Myocyte (in vitro differentiated cells): ENCODE measurements around the gene TMEM86A. TPM values are rescaled to one million over a fixed set of nuclear protein-coding genes. Genes with fewer than 3 reads are reported as not detected.

Experiments used
- DNase-seq: peaks from one replicate; pipeline ENCODE4 v3.0.0-alpha.2; 2012; ENCODE audit warnings: low read depth
- total RNA-seq: library from RNA; depleted of rRNA; stranded (reverse); fragments of >200 nt; gene quantifications from 2 replicates; pipeline ENCODE4 v1.2.3, GENCODE V29; 2014

Gene TMEM86A
- total RNA-seq, 1 donor from 2014 or later: 11.6 TPM

DNA sequence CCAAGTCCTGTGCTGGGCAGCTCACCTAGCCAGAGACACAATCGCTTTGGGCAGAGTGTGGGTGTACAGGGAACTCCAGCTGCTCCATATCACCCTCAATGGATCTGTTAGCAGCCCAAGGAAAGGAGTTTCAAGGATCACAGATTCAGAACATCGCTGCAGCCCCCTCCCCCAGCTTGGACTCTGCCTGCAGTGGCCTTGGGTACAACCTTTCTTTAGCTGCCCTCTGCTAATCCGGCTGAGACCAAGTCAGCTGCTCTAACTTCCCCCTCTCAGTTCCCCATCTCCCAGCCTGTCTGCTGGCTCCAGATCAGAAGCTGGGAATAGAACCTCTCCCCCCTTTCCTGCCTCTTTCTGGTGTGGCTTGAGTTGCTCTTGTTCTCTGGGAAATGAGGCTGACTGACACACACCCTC lies 1.3 kb downstream of the TMEM86A start:
- DNase-seq: peak; percentile 77

DNA sequence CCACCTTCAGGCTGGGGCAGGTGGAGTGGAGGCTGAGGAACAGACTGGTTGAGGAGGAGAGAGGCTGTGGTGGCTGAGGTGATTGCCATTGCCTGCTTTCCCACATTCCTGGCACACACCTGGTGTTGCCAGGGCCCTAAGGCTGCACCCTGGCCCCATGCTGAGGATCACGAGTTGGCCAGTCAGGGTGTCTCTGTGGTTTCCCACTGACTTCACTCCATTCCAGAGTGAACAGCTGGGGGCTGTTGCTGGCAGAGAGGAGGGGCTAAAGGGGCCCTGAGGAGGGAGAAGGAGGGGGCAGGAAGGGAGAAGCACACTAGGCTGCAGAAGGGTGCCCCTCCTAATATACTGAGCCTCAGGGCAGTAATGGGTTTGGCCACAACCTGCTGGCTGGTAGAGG lies 1.8 kb downstream of the TMEM86A start:
- peak; percentile 91 for DNase-seq

DNA sequence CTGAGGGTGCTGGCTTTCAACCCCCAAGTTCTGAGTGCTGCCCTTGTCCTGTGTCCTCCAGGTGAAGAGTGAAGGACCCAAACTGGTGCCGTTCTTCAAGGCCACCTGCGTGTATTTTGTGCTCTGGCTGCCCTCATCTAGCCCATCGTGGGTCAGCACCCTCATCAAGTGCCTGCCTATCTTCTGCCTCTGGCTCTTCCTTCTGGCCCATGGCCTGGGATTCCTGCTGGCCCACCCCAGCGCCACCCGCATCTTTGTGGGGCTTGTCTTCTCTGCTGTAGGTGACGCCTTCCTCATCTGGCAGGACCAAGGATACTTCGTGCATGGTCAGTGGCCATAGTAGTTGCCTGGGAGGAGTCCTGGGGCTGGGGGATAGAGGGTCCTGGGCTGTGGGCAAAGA lies 2.3 kb downstream of the TMEM86A start:
- DNase-seq: no peak

DNA sequence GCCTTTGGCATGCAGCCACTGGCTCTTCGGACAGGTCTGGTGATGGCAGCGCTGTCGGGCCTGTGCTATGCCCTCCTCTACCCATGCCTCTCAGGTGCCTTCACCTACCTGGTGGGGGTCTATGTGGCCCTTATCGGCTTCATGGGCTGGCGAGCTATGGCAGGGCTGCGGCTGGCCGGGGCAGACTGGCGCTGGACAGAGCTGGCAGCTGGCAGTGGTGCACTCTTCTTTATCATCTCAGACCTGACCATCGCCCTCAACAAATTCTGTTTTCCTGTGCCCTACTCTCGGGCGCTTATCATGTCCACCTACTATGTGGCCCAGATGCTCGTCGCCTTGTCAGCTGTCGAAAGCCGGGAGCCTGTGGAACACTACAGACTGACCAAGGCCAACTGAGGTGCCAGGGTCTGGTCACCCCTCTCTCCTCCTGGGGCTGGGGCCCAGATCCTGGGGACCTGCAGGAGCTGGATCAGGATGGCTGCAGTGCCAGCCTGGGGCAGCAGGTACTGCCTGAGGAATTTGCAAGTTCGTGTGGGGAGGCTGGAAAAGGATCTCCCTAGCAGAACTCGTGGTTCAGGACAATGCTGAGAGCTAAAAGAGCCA lies 3.1 kb downstream of the TMEM86A start:
- DNase-seq: no peak

DNA sequence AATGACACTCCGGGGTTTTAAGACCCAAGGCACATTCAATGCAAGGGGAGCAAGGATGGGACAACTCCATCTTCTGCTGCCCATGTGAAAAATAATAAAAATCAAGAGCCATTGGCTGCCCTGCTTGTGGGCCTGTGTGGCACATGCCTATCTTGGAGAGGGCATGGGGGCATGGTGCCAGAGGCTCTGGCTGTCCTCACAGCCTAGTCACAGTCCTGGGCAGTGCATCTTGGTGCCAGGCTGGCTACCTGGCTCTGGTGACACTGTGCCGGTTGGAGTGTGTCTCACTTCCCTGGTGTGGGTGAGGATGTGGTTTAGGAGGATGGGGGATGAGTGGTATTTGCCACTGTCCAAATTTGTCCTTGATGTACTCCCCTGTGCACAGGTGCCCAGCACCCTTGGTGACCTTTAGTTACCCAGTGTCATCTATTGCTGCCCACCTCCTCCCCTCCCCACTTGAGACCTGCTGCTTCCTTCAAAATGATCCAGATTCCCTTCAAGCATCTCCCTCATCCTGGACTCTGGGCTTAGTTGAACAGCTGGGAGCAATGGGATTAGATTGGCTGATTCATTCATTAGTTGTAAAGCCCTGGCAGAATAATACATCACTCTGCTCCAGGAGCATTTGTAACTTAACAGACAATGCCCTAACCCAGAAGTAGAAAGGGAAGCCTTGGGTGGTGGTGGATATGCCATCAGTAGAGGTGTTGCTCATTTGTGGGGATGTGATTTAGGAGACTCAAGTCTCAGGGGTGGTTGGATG lies 4.6 kb downstream of the TMEM86A start:
- DNase-seq: peak; percentile 47

DNA sequence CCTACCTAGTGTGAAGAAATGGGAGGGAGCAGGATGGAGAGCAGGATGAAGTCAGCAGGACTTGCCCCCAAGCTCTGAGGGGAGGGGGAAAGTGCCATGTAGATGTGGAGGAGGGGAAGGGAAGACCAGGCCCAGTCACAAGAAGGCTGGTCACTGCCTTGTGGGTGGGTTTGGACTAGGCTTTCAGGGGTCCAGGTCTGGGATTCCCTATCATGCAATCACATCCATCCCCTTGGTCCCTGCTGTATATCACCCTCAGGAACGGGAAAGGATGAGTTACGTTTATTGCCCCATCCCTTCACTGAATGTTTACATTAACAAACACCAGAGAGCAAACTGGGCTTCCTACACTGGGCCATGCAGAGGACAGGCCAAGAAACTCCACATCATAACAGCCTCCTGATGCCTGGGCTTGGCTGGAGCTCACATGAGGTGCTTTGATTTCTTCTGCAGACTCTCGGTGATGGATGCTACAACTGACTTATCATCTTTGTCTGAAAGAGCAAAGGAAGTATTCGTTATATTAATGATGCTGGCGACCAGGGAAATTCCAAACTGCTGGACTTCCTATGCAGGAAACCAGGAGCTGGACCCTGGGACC lies 5.6 kb downstream of the TMEM86A start:
- no peak for DNase-seq

DNA sequence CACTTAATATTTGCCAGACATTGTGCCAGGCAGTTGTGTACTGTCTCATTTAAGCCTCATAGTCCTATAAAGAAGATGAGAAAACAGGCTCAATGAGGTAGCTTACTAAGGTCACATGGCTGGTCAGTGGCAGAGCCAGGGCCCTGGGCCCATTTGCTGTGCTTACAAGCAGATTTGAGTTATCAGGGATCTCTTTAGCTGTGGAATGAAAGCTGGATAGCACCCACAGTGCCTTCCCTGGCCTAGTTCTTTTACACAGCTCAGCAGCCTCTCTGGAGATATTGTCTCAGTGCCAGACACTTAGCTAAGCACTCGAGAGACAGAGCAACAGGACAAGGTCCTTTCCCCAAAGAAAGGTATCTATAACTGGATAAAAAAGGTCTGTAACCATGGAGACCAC lies 6.1 kb downstream of the TMEM86A start:
- no peak for DNase-seq

DNA sequence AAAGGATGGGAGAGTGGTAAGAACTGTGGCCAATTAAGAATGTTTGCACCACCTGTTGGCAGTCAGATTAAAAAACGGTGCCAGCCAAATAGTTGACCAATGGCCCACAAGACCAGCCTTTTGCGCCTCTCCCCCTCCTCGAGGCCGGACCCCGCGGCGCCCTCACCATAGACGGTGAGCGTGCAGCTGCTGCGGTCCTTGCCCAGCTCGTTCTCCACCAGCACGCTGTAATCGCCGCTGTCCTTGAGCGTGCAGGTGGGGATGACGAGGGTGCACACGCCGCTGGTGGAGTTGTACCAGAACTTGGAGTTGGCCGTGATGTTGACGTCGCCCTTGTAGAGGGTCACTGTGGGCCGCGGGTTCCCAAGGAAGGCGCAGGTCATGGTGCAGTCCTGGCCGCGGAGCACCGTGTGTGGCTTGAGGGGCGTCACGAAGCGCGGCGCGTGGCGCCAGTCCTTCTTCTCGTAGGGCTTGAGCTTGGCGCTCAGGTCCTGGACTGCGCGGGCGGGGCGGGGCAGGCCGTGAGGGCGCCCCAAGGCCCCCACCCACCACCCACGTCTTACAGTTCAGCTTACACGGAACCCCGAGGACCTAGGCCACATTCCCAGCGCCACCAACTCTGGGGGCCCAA lies 7.2 kb downstream of the TMEM86A start:
- peak; percentile 58 for DNase-seq

DNA sequence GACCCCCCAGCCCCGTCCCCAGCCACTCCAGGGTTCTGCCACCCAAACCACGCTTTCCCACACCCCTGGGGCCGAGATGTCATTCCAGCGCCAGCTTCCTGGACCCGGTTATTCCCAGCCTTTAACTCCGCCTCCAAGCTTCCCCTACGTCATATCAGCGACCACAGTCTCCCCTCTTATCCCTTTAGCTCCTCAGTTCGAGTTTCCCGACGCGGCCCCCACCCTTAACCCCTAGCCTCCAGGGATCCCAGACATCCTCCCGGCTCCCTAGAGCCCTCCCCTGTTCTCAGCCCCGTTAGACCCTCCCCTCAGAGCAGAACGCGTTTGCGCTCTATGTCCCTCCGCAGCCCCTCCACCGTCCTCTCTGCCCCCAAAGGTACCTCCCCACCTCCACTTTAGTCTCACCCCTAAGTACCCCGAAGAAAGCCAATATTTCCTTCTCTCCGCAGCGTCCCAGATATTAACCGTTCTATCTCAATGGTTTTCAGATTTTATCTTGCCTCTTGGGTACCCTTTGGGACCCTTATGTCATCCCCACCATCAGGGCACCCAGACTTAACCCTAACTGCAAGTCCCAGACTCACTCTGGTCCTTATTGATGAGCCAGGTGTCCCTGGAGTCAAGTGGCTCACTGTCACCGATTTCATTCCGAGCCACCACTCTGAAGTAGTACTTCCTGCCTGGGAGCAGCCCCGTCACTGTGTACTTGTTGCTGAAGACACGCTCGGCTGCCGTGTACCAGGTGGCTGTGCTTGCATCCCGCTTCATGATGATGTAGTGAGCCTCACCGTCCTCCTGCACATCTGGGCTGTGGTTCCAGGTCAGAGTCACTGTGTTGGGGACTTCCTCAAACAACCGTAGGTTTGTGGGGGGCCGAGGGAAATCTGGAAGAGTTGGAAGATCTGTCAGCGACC lies 8.0 kb downstream of the TMEM86A start:
- DNase-seq: peak; percentile 41

DNA sequence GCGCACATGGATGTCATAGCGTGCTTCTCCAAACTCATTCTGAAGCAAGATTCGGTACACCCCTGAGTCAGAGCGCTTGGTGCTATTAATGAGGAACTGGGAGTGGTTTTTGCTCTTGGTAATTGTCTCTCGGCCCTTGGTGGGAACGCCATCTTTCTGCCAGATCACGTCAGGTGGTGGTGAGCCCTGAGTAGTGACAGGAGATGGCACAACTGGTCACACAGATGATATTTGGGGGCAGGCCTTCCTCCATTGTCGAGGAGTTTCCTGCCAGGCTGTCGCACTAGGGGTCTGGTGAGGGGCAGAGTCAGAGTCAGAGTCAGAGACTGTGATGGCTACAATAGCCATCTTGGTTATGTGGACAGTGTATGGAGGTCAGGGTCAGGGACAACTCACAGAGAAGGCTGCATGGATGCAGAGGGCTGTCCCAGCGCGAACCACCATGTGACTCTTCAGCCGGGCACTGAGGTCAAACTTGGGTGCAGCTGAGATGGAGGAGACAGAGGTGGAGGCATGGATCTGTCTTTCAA lies 9.3 kb downstream of the TMEM86A start:
- no peak for DNase-seq

DNA sequence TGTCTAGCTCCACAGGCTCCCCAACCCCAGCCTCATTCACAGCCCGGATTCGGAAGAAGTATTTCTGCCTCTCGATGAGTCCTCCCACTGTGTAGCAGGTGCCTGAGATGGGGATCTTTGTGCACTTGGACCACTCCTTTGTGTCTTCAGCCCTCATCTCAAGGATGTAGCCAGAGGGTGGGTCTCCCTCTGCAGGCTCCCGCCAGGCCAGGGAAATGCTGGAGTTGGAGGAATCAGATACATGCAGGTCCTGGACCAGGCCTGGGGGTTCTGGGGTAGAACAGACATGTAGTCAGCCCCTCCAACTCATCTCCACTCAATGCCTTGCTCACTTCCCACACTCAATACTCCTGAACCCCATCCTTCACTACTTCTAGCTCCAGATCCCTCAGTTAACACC lies 10.8 kb downstream of the TMEM86A start:
- DNase-seq: no peak

DNA sequence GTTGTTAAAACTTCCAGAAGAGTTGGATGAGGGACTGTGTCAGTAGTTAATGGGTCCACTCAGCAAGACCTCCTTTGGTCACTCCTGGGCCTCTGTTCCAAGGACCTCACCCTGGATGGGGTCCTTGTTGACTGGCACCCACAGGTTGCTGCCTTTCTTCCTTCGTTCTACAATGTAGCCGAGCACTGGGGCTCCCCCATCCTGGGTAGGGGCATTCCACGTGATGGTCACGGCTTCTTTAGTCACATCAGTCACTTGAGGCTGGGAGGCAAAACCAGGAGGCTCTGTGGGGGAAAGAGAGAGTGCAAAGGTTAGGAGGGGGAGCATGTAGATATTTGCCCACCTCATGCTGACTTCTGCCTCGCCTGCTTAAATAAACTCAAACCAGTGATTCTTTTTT lies 12.0 kb downstream of the TMEM86A start:
- DNase-seq: no peak

DNA sequence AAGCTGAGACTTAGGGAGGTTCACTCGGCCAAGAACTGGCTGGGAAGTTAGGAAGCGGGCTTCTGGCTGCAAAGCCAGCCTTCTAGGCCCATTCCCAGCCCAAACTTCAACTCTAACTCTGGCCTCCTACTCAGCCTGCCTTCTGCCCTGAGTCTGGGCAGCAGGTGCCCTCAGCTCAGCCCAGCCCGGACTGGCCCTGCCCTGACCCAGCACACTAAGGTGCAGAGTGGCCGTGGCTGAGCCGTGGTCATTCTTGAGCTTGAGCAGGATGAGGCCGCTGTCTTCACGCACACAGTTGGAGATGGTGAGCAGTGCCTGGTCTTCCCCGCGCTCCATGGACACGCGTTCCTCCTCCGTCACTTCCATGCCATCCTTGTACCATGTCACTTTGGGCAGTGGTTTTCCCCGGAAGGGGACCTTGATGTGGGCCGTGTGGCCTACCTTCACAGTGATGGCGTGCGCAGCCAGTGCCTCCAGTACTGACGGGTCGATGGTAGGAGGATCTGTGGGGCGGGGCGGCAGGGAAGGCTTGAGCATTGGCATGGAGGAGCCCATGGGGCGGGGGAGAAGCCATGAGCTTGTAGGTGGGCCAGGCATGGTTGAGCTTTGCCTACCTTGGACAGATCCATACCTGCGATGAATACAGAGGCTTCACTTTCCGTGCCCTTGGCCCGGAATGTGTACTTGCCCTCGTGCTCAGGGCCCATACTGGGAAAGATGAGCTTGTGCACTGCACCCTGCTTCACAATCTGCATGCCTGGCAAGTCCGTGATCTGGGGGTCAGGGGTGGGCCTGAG lies 15.3 kb downstream of the TMEM86A start:
- no peak for DNase-seq

DNA sequence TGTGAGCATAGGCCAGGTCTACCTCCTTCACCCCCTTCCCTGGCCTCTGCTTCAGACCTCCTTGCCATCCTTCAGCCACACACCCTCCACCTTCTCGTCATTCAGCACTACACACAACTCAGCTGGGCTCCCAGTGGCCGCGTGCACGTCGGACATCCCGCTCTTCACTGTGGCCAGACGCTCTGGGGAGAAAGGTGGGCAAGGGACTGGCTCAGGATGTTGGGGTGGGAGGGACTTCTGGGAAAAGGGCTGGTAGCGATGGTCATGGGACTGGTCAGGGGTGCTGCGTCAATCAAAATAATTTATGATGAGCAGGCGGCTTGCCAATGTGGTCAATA lies 15.8 kb downstream of the TMEM86A start:
- no peak for DNase-seq

DNA sequence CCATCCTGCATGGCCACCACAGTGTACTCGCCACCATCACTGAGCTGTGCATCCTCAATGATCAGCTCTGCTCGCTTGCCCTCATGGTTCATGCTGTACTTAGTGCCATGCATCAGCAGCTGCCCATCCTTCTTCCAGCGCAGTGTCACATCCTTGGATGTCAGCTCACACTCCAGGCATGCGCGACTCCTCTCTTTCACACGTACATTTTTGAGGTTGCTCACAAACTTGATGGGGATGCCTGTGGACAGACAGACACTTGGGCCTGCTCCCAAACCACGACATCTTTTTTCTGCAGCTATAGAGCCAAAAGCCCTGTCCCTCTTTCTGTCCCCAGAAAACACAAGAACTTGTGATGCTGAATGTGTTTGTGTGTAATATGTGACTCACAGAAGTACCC lies 16.9 kb downstream of the TMEM86A start:
- DNase-seq: no peak

DNA sequence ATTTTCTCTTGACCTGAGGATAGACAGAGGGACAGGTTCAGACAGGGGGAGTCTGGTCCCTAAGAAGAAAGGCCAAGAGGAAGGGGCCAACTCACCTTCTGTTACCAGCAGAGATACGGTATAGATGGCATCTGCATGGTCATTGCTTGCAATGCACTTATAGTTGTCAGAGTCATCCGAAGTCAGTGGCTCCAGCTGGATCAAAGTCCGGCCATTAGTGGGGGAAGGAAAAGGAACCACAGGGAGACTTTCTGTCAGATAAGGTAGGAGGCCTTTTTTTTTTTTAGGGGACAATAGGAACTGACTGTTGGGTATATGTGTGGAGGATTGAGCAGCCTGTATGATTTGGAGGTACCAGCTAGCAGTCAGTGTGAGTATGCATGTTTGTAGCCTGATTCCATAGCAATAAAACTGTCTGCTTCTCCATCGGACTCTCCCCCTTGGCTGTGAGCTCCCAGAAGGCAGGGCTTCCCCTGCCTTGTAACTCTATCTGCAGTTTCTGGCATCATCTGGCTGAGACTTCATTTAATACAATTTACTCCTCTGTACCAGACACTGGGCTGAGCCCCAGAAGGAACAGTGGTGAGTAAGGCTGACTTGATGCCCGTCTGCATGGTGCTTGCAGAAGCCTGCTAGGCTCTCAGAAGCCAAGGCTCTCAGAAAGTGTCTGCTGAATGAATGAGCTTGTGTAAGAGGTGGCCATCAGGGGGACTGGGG lies 21.7 kb downstream of the TMEM86A start:
- no peak for DNase-seq

DNA sequence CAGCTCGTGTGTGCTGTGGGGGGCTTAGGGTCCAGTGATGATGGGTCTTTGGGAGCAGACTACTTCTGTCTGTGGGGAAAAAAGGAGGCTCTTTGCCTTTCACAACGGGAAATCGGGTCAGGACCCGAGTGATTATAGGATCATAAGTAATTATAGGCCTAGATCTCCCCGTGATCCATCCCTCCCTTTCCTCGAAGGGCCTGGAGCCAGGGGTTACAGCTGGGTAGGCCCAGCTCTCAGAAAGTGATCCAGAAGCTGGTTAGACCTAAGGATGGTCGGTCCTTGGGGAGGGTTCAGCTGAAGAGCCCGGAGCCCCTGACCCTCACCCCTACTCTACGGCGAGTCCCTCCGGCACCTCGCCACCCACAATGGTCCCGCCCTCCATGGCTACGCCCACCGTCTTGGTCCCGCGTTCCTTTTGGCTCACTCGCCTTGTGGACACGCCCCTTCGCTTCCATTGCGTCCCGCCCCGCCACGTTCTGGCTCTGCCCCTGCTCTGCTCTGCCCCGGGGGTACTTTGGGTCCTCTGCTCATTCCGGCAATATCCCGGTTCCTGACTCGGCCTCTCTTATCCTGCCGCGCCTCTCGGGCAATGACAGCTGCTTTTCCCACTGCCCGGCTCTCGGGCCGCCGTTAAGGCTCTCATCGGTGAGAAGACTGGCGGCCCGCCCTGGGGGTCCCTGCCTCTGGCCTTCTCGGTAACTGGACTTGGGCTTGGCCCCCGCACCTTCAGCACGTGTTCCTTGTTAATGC lies 22.4 kb downstream of the TMEM86A start:
- DNase-seq: peak; percentile 76

DNA sequence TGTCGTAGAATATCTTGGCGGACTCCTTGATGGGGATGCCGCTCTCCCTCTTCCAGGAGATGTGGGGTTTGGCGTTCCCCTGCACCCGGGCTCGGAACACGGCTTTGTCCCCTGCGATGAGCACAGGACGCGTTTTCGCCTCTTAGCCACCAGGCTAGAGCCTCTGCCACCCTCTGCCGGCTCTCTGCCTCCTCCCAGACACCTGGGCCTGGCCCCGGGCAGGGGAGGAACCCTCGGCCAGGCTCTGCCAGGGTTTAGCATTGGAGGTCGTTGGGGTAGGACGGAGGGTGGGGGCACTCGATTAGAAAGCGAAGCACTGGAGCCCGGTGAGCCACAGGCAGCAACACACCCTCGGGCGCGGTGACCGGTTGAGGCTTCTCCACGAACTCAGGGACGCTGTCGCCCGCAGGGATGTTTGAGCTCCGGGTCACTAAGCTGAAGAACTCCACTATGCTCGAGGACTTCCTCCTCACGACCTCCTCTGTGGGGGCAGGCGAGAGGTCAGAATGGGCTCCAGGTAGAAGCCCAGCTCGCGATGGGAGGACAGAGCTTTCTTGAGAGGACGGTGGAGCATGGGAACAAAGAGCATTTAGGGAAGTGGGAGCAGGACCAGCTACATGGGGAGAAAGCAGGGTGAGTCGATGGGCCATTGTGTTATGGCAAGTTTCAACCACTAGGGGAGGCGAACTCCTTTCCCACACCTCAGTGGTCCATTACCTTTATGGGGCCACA lies 23.1 kb downstream of the TMEM86A start:
- DNase-seq: peak; percentile 39
